WI38 (cell line): Measurements from ENCODE around the gene ANP32D.
"Not testable (repeated sequence)": the region's sequence is repeated elsewhere in the genome, so short reads cannot be mapped to it uniquely, and the experiment has no call there.

Experiments
- H3K4me3 ChIP-seq: 2 replicates; pipeline ENCODE4 v1.5.1; 2011; ENCODE audit warnings: low read depth, mild to moderate bottlenecking, control low read depth, low read length
- TF ChIP-seq, protein P1 (sequence below): IDR thresholded peaks from 2 replicates; pipeline ENCODE4 v1.5.1; 2012; ENCODE audit warnings: low read depth, mild to moderate bottlenecking, control low read depth, low read length

ANP32D gene

DNA sequence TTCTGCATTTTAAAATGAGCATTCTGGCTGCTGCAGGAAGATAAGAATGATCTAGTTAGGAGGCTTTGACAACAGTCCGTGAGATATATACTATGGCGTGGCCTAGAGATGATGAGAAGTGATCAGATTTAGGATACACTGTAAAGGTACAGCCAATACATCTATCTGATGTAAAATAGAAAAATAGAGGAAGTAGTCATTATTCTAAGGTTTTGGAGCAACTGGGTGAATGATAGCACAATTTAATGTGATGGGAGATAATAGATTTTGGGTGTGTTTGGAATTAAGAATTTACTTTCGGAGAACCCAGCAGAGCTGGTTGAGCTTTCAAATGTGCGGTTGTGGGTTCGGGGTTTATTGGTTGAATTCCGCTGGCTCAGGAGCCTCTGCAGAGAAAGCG is at the start of gene ANP32D:
Gene ANP32D, plus strand, starts transcription at position 301 of the 400 bp plus-strand sequence. CDS start 106 bp downstream, outside the sequence.
- no peak within 1 kb of the TSS for H3K4me3 ChIP-seq
- TF ChIP-seq, protein P1, sequence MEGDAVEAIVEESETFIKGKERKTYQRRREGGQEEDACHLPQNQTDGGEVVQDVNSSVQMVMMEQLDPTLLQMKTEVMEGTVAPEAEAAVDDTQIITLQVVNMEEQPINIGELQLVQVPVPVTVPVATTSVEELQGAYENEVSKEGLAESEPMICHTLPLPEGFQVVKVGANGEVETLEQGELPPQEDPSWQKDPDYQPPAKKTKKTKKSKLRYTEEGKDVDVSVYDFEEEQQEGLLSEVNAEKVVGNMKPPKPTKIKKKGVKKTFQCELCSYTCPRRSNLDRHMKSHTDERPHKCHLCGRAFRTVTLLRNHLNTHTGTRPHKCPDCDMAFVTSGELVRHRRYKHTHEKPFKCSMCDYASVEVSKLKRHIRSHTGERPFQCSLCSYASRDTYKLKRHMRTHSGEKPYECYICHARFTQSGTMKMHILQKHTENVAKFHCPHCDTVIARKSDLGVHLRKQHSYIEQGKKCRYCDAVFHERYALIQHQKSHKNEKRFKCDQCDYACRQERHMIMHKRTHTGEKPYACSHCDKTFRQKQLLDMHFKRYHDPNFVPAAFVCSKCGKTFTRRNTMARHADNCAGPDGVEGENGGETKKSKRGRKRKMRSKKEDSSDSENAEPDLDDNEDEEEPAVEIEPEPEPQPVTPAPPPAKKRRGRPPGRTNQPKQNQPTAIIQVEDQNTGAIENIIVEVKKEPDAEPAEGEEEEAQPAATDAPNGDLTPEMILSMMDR: no peak

DNA sequence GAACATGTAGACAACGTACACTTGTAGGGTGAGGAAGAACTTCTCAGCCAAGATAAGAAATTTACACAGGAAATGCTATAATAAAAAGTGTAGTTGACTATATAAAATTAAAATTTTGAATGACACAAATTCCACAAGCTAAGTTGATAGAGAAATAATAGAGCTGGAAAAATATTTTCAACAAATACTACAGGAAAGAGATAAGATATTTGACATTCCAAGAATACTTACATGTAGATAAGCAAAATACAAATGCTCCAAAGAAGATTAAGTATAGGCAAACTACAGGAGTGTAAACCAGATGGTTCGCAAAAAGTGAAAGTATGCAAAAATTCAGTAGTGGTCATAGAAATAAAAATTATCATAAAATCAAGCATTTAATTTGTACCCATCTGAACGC is 49.2 kb upstream of the ANP32D start:
- no peak overlapping the region for H3K4me3 ChIP-seq
- TF ChIP-seq, protein P1: no peak

DNA sequence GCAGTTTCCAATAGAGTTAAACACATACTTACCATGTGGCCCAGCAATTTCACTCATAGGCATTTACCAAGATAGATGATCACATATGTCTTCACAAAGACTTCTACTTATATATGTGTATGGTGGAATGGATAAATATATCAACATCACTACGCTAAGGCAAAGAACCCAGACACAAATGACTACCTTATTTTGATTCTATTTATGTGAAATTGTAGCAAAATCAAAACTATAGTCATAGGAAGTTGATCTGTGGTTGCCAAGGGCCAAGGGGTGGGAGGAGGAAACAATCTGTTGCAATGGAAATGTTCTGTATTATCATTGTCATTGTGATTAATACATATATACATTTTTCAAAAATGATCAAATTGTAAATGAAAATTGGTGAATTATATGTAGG is 47.7 kb upstream of the ANP32D start:
- TF ChIP-seq, protein P1: no peak
- H3K4me3 ChIP-seq: no peak overlapping the region

DNA sequence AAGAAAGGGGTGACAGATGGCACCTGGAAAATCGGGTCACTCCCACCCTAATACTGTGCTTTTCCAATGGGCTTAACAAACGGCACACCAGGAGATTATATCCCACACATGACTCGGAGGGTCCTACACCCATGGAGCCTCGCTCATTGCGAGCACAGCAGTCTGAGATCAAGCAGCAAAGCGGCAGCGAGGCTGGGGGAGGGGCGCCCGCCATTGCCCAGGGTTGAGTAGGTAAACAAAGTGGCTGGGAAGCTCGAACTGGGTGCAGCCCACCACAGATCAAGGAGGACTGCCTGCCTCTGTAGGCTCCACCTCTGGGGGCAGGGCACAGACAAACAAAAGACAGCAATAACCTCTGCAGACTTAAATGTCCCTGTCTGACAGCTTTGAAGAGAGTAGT is 38.3 kb upstream of the ANP32D start:
- not testable (repeated sequence) for H3K4me3 ChIP-seq

DNA sequence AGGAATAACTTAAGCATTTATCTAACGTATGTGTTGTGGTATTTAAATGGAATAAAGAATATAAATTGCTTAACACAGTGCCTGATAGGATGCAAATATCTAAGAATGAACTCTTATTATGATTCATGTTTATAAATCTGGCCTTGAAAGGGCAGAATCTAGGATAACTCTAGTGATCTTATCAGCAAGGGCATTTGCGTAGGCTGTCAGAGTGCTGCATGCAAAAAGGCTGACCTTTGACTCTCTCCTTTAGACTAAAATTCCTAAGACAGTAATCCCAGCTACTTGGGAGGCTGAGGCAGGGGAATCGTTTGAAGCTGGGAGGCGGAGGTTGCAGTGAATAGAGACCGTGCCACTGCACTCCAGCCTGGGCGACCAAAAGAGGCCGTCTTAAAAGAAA is 31.3 kb upstream of the ANP32D start:
- TF ChIP-seq, protein P1: no peak
- no peak overlapping the region for H3K4me3 ChIP-seq

DNA sequence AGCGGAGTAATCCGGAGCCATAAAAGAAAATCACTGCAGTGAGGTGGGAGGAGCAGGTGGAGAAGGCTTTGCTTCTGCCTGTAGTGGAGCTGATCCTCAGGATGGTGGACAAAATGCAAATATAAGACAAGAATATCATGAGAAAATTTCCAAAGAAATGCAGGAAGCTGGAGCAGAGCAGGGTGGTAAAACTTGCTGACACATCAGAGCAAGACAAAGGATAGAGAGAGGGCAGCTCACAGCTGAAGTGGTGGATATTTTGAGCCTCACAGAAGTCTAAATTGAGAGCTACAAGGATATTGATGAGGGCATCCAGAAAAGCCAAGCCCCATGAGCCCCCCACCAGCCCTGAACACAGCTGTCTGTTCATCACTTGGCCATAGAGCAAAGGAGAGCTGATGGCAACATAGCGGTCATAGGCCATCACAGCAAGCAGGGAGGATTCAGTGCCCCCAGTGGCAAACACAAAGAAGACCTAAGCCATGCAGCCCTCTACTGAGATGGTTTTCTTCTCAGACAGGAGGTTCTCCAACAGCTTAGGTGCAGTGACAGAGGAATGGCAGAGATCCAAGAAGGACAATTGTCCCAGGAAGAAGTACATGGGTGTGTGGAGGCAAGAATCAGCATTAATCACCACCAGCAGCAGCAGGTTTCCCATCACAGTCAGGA is 30.0 kb upstream of the ANP32D start:
- no peak overlapping the region for H3K4me3 ChIP-seq
- TF ChIP-seq, protein P1: no peak

DNA sequence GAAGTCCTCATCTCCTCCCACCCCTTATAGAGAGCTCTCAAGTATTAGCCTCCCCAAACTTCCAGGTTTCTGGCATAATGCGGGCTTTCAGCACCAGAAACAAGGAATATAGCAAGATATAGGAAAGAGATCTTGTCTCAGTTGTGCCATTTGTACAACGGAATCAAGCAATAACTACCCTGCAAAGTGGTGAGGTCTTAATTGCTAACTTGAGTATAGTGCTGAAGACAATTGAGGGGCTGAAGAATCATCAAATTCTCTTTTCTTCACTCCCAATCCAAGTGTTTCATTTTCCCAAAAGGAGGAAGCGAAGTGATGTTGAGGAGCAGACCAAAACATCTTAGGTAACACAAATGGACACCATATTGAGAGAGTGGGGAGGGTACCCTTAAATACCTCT is 26.8 kb upstream of the ANP32D start:
- H3K4me3 ChIP-seq: no peak overlapping the region
- TF ChIP-seq, protein P1: no peak

DNA sequence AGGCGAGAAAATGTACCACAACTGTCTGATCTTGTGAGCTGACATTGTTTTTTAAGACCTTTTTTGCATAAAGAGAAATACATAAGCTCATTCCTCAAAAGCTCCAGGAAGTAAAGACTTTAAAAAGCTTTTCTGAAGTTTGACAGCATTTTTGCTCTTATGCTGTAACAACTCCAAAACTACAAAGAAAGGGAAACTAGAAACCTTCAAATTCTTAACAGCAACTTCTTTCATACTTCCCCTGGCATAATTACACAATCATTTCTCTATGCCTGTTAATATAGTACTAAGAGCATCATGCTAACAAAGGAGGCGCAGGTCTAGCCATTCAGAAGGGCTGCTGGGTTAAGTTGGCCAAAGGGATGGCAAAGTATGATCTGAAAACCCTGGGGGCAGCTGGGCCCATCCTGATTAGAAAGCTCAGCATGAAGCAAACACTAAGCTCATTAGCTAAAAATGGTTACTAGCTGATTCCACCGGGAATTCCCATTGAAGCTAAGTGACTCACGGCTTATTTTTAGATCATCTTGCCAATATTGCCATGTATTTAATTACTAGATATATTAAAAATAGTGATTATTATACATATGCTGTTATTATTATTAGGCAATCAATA is 26.1 kb upstream of the ANP32D start:
- TF ChIP-seq, protein P1: no peak
- no peak overlapping the region for H3K4me3 ChIP-seq
